Osteoblast (primary cell): Measurements from ENCODE around the gene SNX32. TPM values are rescaled to one million over a fixed set of nuclear protein-coding genes. Genes with fewer than 3 reads are reported as not detected.

Experiments used
- DNase-seq: peaks from one replicate; pipeline ENCODE4 v3.0.0; 2011; ENCODE audit warnings: low spot score, mixed read lengths; ENCODE audit not compliant: insufficient read length; ENCODE audit errors: missing footprints
- H2AFZ ChIP-seq: 2 replicates; pipeline ENCODE4 v1.6.0; 2011; ENCODE audit warnings: mild to moderate bottlenecking, low read length
- H3K27ac ChIP-seq: 2 replicates; pipeline ENCODE4 v1.5.1; 2011; ENCODE audit warnings: mild to moderate bottlenecking, low read depth, low read length, moderate library complexity
- H3K27me3 ChIP-seq: 2 replicates; pipeline ENCODE4 v1.6.0; 2012; ENCODE audit warnings: mild to moderate bottlenecking, control low read depth, inconsistent platforms, low read length, moderate library complexity; ENCODE audit not compliant: insufficient read depth
- H3K36me3 ChIP-seq: 2 replicates; pipeline ENCODE4 v1.5.1; 2011; ENCODE audit warnings: mild to moderate bottlenecking, low read length, control low read depth, moderate library complexity; ENCODE audit not compliant: insufficient read depth
- H3K4me1 ChIP-seq: 2 replicates; pipeline ENCODE4 v1.5.1; 2011; ENCODE audit warnings: mild to moderate bottlenecking, low read length, control low read depth, moderate library complexity; ENCODE audit not compliant: insufficient read depth
- H3K4me2 ChIP-seq: 2 replicates; pipeline ENCODE4 v1.6.0; 2011; ENCODE audit warnings: mild to moderate bottlenecking, low read length; ENCODE audit not compliant: insufficient read depth
- H3K4me3 ChIP-seq: fragments of 200-600 bp; sonication (generic); 3 replicates; pipeline ENCODE4 v1.5.1; 2012; ENCODE audit warnings: mild to moderate bottlenecking, low read length, inconsistent platforms; ENCODE audit not compliant: insufficient read depth
- H3K79me2 ChIP-seq: 2 replicates; pipeline ENCODE4 v1.6.0; 2012; ENCODE audit warnings: mild to moderate bottlenecking, low read length, control low read depth, inconsistent platforms; ENCODE audit not compliant: insufficient read depth
- H3K9me3 ChIP-seq: 2 replicates; pipeline ENCODE4 v1.5.1; 2011; ENCODE audit warnings: low read depth, low read length, control low read depth
- H4K20me1 ChIP-seq: 2 replicates; pipeline ENCODE4 v1.6.0; 2012; ENCODE audit warnings: mild to moderate bottlenecking, low read length, control low read depth; ENCODE audit not compliant: insufficient read depth
- CTCF ChIP-seq: IDR thresholded peaks from 2 replicates; pipeline ENCODE4 v1.5.1; 2011; ENCODE audit warnings: mild to moderate bottlenecking, low read depth, low read length, moderate library complexity; ENCODE audit errors: extremely low read depth
- total RNA-seq: library from RNA; depleted of rRNA; stranded (reverse); fragments of >200 nt; gene quantifications from 2 replicates; pipeline ENCODE4 v1.2.3, GENCODE V29; 2012

SNX32 gene
- total RNA-seq, 1 donor, result 1.1 TPM

- peaks cover 21% of the 10 kb centered on the region for H3K4me1 ChIP-seq
- no peak overlapping the region for H3K27ac ChIP-seq
- peaks cover 59% of the 10 kb centered on the region for H3K79me2 ChIP-seq
- H3K9me3 ChIP-seq, result no peaks in the 10 kb centered on the region
- H3K4me3 ChIP-seq, result no peak overlapping the region
- no peak overlapping the region for H3K4me2 ChIP-seq
- no peak for TF ChIP-seq CTCF
- no peaks in the 10 kb centered on the region for H3K27me3 ChIP-seq
- H4K20me1 ChIP-seq, result peaks cover 35% of the 10 kb centered on the region
- H3K36me3 ChIP-seq, result peaks cover 87% of the 10 kb centered on the region
- DNase-seq, result peak; percentile 72
- no peak overlapping the region for H2AFZ ChIP-seq
Measured at GRCh38 chr11:65866509-65867283, 32.9 kb downstream of the SNX32 start.

DNA sequence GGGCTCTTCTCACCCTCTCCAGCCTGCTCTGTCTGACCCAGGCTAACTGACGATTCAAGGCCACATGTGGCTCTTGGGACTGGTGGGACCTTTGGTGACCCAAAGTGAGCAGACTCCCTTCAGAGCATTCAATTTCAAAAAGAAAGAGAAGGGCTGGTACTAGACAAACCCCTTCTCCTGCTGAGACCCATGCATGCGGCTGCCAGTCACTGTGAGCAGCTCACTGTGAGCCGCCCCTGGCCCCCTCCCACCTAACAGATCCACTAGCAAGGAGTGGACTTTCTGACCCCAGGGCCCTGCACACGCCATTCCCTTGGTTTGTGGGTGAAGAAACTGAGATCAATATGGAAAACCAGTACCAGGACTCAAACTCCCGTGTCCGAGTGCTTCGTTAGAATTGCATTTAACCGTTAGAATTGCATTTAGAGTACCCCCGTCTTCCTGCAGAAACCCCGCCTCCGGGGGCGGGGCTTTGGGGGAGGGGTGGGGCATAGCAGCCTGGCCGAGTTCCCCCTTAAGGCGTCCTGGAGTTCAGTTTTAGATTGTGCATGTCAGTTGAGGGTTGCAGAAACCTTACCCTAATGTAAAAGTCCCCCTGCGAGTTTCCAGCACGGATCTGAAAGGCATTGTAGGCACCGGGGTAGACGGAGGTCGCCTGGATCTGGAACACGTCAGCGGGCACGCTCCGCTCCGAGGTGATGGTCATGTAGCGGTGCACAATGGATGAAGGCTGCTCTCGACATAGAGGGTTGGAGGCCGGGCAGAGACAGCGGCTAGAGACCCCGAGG, 33.7 kb downstream of the SNX32 start:
- H2AFZ ChIP-seq, result no peak overlapping the region
- no peaks in the 10 kb centered on the region for H3K27me3 ChIP-seq
- DNase-seq, result peak; percentile 82
- H3K4me1 ChIP-seq, result peaks cover 15% of the 10 kb centered on the region
- H3K27ac ChIP-seq, result no peak overlapping the region
- H4K20me1 ChIP-seq, result peaks cover 35% of the 10 kb centered on the region
- H3K36me3 ChIP-seq, result peaks cover 79% of the 10 kb centered on the region
- no peak overlapping the region for H3K4me2 ChIP-seq
- no peak overlapping the region for H3K4me3 ChIP-seq
- no peaks in the 10 kb centered on the region for H3K9me3 ChIP-seq
- no peak for TF ChIP-seq CTCF
- H3K79me2 ChIP-seq, result peaks cover 55% of the 10 kb centered on the region

DNA sequence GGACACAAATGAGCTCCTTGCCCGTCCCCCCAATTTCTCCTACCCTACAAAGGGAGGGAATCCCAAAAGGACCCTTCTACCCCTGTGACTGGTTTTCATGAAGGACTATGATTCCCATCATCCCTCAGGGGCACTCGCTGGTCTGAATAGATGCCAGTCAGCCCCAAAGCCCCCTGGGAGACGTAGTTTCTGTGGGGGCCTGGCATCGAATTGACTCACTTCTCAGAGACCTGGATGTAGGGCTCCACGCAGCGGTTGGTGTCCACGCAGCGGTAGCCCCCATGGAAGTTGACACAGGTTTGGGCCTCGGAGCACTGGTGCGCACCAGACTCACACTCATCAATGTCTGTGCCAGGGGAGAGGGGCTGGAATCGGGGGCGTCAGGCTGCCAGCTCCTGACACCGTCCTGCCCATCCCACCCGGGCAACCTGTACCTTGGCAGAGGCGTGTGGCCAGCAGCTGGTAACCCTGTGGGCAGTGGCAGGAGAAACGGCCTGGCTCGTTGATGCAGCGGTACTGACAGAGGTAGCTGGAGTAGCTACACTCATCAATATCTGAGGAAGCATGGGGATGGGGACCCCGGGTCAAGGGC, 34.4 kb downstream of the SNX32 start:
- TF ChIP-seq CTCF, result no peak
- Histone ChIP-seq H2AFZ (no peak overlapping the region), H3K27ac (no peak overlapping the region), H3K4me3 (no peak overlapping the region), H4K20me1 (peaks cover 34% of the 10 kb centered on the region), H3K9me3 (no peaks in the 10 kb centered on the region), H3K36me3 (peaks cover 73% of the 10 kb centered on the region), H3K27me3 (no peaks in the 10 kb centered on the region), H3K79me2 (peaks cover 51% of the 10 kb centered on the region), H3K4me2 (no peak overlapping the region), H3K4me1 (peaks cover 18% of the 10 kb centered on the region)
- peak; percentile 79 for DNase-seq

- Histone ChIP-seq H2AFZ (no peak overlapping the region), H3K27me3 (no peaks in the 10 kb centered on the region), H4K20me1 (peaks cover 32% of the 10 kb centered on the region), H3K9me3 (no peaks in the 10 kb centered on the region), H3K4me1 (peaks cover 20% of the 10 kb centered on the region), H3K36me3 (peaks cover 67% of the 10 kb centered on the region), H3K27ac (no peak overlapping the region), H3K4me2 (no peak overlapping the region), H3K79me2 (peaks cover 48% of the 10 kb centered on the region), H3K4me3 (no peak overlapping the region)
- DNase-seq, result peak; percentile 87
- no peak for TF ChIP-seq CTCF
Measured at GRCh38 chr11:65868907-65869306, 35.1 kb downstream of the SNX32 start.
